ENCODE data around the gene CORO2A. TPM values are rescaled to one million over a fixed set of nuclear protein-coding genes. Genes with fewer than 3 reads are reported as not detected.

CORO2A gene
- total and polyA plus RNA-seq, 2 of the 13 experiments (the other 11 are each of a cell fraction or from before 2014, with no cell fraction given) = 14.4 to 15.3 TPM

- TF ChIP-seq ZNF800 (CRISPR knock-in tag; IDR thresholded peaks at IDR 0.05) (no peak), HOXA7 (CRISPR knock-in tag; IDR thresholded peaks at IDR 0.05) (no peak), ZNF33B (CRISPR knock-in tag; IDR thresholded peaks at IDR 0.05) (no peak), ZNF891 (CRISPR knock-in tag; IDR thresholded peaks at IDR 0.05) (no peak), ZNF251 (CRISPR knock-in tag; IDR thresholded peaks at IDR 0.05) (no peak), NONO (IDR thresholded peaks at IDR 0.05) (no peak), NONO (CRISPR knock-in tag; conservative IDR thresholded peaks at IDR 0.05) (no peak), NCOA1 (CRISPR knock-in tag; IDR thresholded peaks at IDR 0.05) (no peak), DDIT3 (CRISPR knock-in tag; IDR thresholded peaks at IDR 0.05) (no peak), ZNF337 (CRISPR knock-in tag; IDR thresholded peaks at IDR 0.05; ENCODE audit: borderline replicate concordance, low read depth) (no peak), KDM6A (CRISPR knock-in tag; IDR thresholded peaks at IDR 0.05; ENCODE audit: low read depth) (no peak), SIN3B (IDR thresholded peaks at IDR 0.05; ENCODE audit: low read length) (no peak), CBFB (CRISPR knock-in tag; IDR thresholded peaks at IDR 0.05) (no peak), TGIF2 (CRISPR knock-in tag; IDR thresholded peaks at IDR 0.05) (no peak), ZNF143 (CRISPR knock-in tag; IDR thresholded peaks at IDR 0.05) (no peak), ZNF30 (CRISPR knock-in tag; IDR thresholded peaks at IDR 0.05) (no peak), ZBTB7A (CRISPR knock-in tag; IDR thresholded peaks at IDR 0.05) (no peak), LCORL (IDR thresholded peaks at IDR 0.05) (no peak), LCORL (CRISPR knock-in tag; IDR thresholded peaks at IDR 0.05) (no peak), ZNF180 (CRISPR knock-in tag; IDR thresholded peaks at IDR 0.05; ENCODE audit: borderline replicate concordance, low read depth) (no peak), JARID2 (CRISPR knock-in tag; IDR thresholded peaks at IDR 0.05; ENCODE audit: insufficient replicate concordance) (no peak), ATF7 (IDR thresholded peaks at IDR 0.05) (no peak), ATF7 (CRISPR knock-in tag; IDR thresholded peaks at IDR 0.05) (no peak)
- TF ChIP-seq, protein P1, sequence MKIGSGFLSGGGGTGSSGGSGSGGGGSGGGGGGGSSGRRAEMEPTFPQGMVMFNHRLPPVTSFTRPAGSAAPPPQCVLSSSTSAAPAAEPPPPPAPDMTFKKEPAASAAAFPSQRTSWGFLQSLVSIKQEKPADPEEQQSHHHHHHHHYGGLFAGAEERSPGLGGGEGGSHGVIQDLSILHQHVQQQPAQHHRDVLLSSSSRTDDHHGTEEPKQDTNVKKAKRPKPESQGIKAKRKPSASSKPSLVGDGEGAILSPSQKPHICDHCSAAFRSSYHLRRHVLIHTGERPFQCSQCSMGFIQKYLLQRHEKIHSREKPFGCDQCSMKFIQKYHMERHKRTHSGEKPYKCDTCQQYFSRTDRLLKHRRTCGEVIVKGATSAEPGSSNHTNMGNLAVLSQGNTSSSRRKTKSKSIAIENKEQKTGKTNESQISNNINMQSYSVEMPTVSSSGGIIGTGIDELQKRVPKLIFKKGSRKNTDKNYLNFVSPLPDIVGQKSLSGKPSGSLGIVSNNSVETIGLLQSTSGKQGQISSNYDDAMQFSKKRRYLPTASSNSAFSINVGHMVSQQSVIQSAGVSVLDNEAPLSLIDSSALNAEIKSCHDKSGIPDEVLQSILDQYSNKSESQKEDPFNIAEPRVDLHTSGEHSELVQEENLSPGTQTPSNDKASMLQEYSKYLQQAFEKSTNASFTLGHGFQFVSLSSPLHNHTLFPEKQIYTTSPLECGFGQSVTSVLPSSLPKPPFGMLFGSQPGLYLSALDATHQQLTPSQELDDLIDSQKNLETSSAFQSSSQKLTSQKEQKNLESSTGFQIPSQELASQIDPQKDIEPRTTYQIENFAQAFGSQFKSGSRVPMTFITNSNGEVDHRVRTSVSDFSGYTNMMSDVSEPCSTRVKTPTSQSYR (CRISPR knock-in tag; IDR thresholded peaks at IDR 0.05; ENCODE audit: borderline replicate concordance) = no peak
- TF ChIP-seq, protein P2, sequence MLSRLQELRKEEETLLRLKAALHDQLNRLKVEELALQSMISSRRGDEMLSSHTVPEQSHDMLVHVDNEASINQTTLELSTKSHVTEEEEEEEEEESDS (CRISPR knock-in tag; IDR thresholded peaks at IDR 0.05; ENCODE audit: borderline replicate concordance) = no peak
- TF ChIP-seq, protein P3, sequence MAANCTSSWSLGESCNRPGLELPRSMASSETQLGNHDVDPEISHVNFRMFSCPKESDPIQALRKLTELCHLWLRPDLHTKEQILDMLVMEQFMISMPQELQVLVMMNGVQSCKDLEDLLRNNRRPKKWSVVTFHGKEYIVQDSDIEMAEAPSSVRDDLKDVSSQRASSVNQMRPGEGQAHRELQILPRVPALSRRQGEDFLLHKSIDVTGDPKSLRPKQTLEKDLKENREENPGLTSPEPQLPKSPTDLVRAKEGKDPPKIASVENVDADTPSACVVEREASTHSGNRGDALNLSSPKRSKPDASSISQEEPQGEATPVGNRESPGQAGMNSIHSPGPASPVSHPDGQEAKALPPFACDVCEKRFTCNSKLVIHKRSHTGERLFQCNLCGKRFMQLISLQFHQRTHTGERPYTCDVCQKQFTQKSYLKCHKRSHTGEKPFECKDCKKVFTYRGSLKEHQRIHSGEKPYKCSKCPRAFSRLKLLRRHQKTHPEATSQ (CRISPR knock-in tag; IDR thresholded peaks at IDR 0.05; ENCODE audit: borderline replicate concordance) = no peak
Measured at GRCh38 chr9:98074115-98074990, 118.1 kb downstream of the CORO2A start (continued).

All from HepG2 (cell line).